IMR-90 (cell line): ENCODE data around the gene ZNF513. TPM values are rescaled to one million over a fixed set of nuclear protein-coding genes. Genes with fewer than 3 reads are reported as not detected.

ENCODE experiments used
- ATAC-seq: fragments of 200-7000 bp; cut with Tn5 transposase; 2 replicates; pipeline ENCODE4 v1.9.1; 2020; ENCODE audit warnings: low read depth, mild to moderate bottlenecking, moderate library complexity
- BruUV-seq: library from RNA; stranded (reverse); fragments of 400-500 nt; replicated peaks from 2 replicates; lab custom pipeline; 2021; lab: Mats Ljungman, UMichigan
- CTCF ChIA-PET: fragments of 300-600 bp; formaldehyde crosslinking; extraction: SDS; loops from one replicate; lab custom pipeline; 2021; ENCODE audit warnings: antibody characterized with exemption; lab: Yijun Ruan, JAX
- POLR2A ChIA-PET: fragments of 300-600 bp; sonication (Branson Sonifier 250); formaldehyde crosslinking; loops from one replicate; lab custom pipeline; 2022; ENCODE audit warnings: antibody characterized with exemption; ENCODE audit not compliant: unreplicated experiment; lab: Charles Lee
- DNase-seq: peaks from one replicate; pipeline ENCODE4 v3.0.0; 2013
- H2AFZ ChIP-seq: replicated peaks from 2 replicates; pipeline ENCODE3; 2013; ENCODE audit warnings: low read length, mild to moderate bottlenecking; ENCODE audit not compliant: poor library complexity
- H2AK5ac ChIP-seq: 2 replicates; pipeline ENCODE4 v1.6.1; 2013; ENCODE audit warnings: low read depth, low read length, inconsistent platforms
- H2AK9ac ChIP-seq: replicated peaks from 2 replicates; pipeline ENCODE3; 2013; ENCODE audit warnings: mild to moderate bottlenecking, low read depth, low read length, moderate library complexity; ENCODE audit not compliant: poor library complexity
- H2BK120ac ChIP-seq: 2 replicates; pipeline ENCODE4 v1.6.1; 2013; ENCODE audit warnings: low read depth, low read length, inconsistent platforms
- H2BK15ac ChIP-seq: 3 replicates; pipeline ENCODE4 v1.6.1; 2013; ENCODE audit warnings: low read depth, low read length, inconsistent platforms
- H2BK20ac ChIP-seq: 2 replicates; pipeline ENCODE4 v1.6.1; 2013; ENCODE audit warnings: low read depth, mild to moderate bottlenecking, inconsistent platforms, low read length, moderate library complexity
- H2BK5ac ChIP-seq: 2 replicates; pipeline ENCODE4 v1.6.1; 2013; ENCODE audit warnings: mild to moderate bottlenecking, low read depth, low read length, inconsistent platforms; ENCODE audit not compliant: poor library complexity, severe bottlenecking
- H3K14ac ChIP-seq: replicated peaks from 2 replicates; pipeline ENCODE4 v1.6.1; 2013; ENCODE audit warnings: low read depth, low read length, inconsistent platforms
- H3K18ac ChIP-seq: 2 replicates; pipeline ENCODE4 v1.6.1; 2013; ENCODE audit warnings: low read depth, low read length, control low read depth
- H3K23ac ChIP-seq: 2 replicates; pipeline ENCODE4 v1.6.1; 2013; ENCODE audit warnings: low read depth, low read length, inconsistent platforms
- H3K27ac ChIP-seq: 2 replicates; pipeline ENCODE4 v1.5.1; 2013; ENCODE audit warnings: mild to moderate bottlenecking, control low read depth, low read length; ENCODE audit not compliant: insufficient read depth
- H3K27me3 ChIP-seq: 2 replicates; pipeline ENCODE4 v1.6.1; 2013; ENCODE audit warnings: low read length; ENCODE audit not compliant: control insufficient read depth, insufficient read depth
- H3K36me3 ChIP-seq: 2 replicates; pipeline ENCODE4 v1.6.1; 2013; ENCODE audit warnings: low read length, mixed read lengths; ENCODE audit not compliant: control insufficient read depth, insufficient read depth
- H3K4ac ChIP-seq: 2 replicates; pipeline ENCODE4 v1.6.1; 2013; ENCODE audit warnings: low read depth, low read length, inconsistent platforms
- H3K4me1 ChIP-seq: 2 replicates; pipeline ENCODE4 v1.6.1; 2013; ENCODE audit warnings: low read length, mixed read lengths; ENCODE audit not compliant: control insufficient read depth, insufficient read depth
- H3K4me2 ChIP-seq: 2 replicates; pipeline ENCODE4 v1.6.1; 2013; ENCODE audit warnings: low read depth, mild to moderate bottlenecking, control low read depth, low read length, moderate library complexity
- H3K4me3 ChIP-seq: 2 replicates; pipeline ENCODE4 v1.5.1; 2013; ENCODE audit warnings: low read depth, mild to moderate bottlenecking, control low read depth, low read length, moderate library complexity; ENCODE audit not compliant: insufficient read depth
- H3K56ac ChIP-seq: 2 replicates; pipeline ENCODE4 v1.6.1; 2013; ENCODE audit warnings: low read length, inconsistent platforms; ENCODE audit not compliant: insufficient read depth; ENCODE audit errors: extremely low read depth
- H3K79me1 ChIP-seq, 2 experiments: 2 replicates each; pipeline ENCODE4 v1.6.1; 2013; ENCODE audit warnings: low read length in 2 of 2, inconsistent platforms in 1 of 2, low read depth in 1 of 2
- H3K9ac ChIP-seq: 2 replicates; pipeline ENCODE4 v1.6.1; 2013; ENCODE audit warnings: low read depth, low read length, control low read depth
- H3K9me1 ChIP-seq: 2 replicates; pipeline ENCODE4 v1.6.1; 2013; ENCODE audit warnings: low read length, inconsistent platforms; ENCODE audit not compliant: insufficient read depth
- H3K9me3 ChIP-seq: 2 replicates; pipeline ENCODE4 v1.6.1; 2013; ENCODE audit warnings: low read length; ENCODE audit not compliant: control insufficient read depth, insufficient read depth
- H4K20me1 ChIP-seq: 2 replicates; pipeline ENCODE4 v1.6.1; 2013; ENCODE audit warnings: low read length, inconsistent platforms; ENCODE audit not compliant: insufficient read depth
- H4K5ac ChIP-seq: 2 replicates; pipeline ENCODE4 v1.6.1; 2013; ENCODE audit warnings: mild to moderate bottlenecking, low read depth, low read length, control low read depth
- H4K8ac ChIP-seq, 2 experiments: 2 replicates each; pipeline ENCODE4 v1.6.1; 2013; ENCODE audit warnings: low read depth in 2 of 2, low read length in 2 of 2, control low read depth in 1 of 2, inconsistent platforms in 1 of 2
- H4K91ac ChIP-seq: 2 replicates; pipeline ENCODE4 v1.6.1; 2013; ENCODE audit warnings: low read depth, low read length, inconsistent platforms; ENCODE audit not compliant: insufficient read depth
- CHD1 ChIP-seq: IDR thresholded peaks from 2 replicates; pipeline ENCODE4 v1.6.1; 2012; ENCODE audit warnings: low read depth, low read length, improper control_type of control experiment
- FOS ChIP-seq: fragments of 150-350 bp; IDR thresholded peaks from 2 replicates; pipeline ENCODE4 v1.6.1; 2016; ENCODE audit warnings: low read depth, low read length
- MAZ ChIP-seq: IDR thresholded peaks from 2 replicates; pipeline ENCODE4 v1.6.1; 2012; ENCODE audit warnings: low read depth, mild to moderate bottlenecking, low read length, improper control_type of control experiment, moderate library complexity, borderline replicate concordance
- MXI1 ChIP-seq: IDR thresholded peaks from 2 replicates; pipeline ENCODE4 v1.6.1; 2012; ENCODE audit warnings: low read depth, mild to moderate bottlenecking, low read length, moderate library complexity, borderline replicate concordance
- RFX5 ChIP-seq: IDR thresholded peaks from 2 replicates; pipeline ENCODE4 v1.8.0; 2012; ENCODE audit warnings: low read depth, mild to moderate bottlenecking, low read length, moderate library complexity
- SMC3 ChIP-seq: fragments of 150-350 bp; IDR thresholded peaks from 2 replicates; pipeline ENCODE4 v1.6.1; 2016; ENCODE audit warnings: low read depth, mild to moderate bottlenecking, antibody characterized with exemption, low read length, moderate library complexity
- WGBS, 2 experiments: methylation state at CpG; one replicate each; pipeline versions ENCODE4 v1.1.5 to v1.1.7; 2013; ENCODE audit warnings: missing lambda C conversion rate in 2 of 2; ENCODE audit not compliant: insufficient read length in 1 of 2; ENCODE audit errors: extremely low coverage in 2 of 2; 5-methylcytosine and 5-hydroxymethylcytosine counted together
- dilution Hi-C: fragments of 300-500 bp; cut with HindIII; formaldehyde crosslinking; loops from one replicate; pipeline ENCODE4 v1.14.3; 2018; ENCODE audit warnings: low sequenced_read_pairs; ENCODE audit not compliant: unreplicated experiment
- in situ Hi-C: fragments of 300-500 bp; cut with MboI; formaldehyde crosslinking; loops from 3 replicates; pipeline ENCODE4 v1.14.3; 2019; ENCODE audit warnings: low sequenced_read_pairs, inconsistent platforms, mixed read lengths
- intact Hi-C: fragments of 100-400 bp; cut with micrococcal nuclease; formaldehyde crosslinking; loops from 2 replicates; pipeline ENCODE4 v1.10.0; 2022
- polyA plus RNA-seq, 3 experiments: library from polyadenylated mRNA; depleted of rRNA; stranded (reverse); fragments of >200 nt; gene quantifications; 2 replicates each; pipeline ENCODE4 v1.2.3, GENCODE V29; 2012; ENCODE audit warnings: low replicate concordance in 1 of 3
- total RNA-seq: library from RNA; depleted of rRNA; stranded (reverse); fragments of >200 nt; gene quantifications from 2 replicates; pipeline ENCODE4 v1.2.3, GENCODE V29; 2012
- TF ChIP-seq, protein P1 (sequence below): fragments of 150-350 bp; IDR thresholded peaks from 2 replicates; pipeline ENCODE4 v1.6.1; 2017; ENCODE audit warnings: mild to moderate bottlenecking, antibody characterized with exemption, low read length, low read depth

ZNF513 gene
- total and polyA plus RNA-seq, 2 of the 4 experiments (the other 2 are of a cell fraction) = 3.4 to 23.7 TPM

DNA sequence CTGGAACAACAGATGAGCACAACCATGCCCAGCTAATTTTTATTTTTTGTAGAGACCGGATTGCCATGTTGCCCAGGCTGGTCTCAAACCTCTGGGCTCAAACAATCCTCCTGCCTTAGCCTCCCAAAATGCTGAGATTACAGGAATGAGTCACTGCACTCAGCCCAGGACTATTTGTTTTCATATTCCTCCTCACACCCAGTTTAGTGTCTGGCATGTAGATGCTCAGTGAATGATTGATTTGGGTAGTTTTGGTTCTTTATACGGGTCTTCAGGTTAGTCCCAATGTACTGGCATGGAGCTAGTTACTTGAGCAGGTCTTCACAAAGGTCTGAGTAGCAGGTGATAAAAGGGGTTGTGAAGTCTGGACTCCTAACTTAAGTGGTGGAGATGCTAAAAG lies 16.6 kb downstream of the ZNF513 start:
- DNase-seq = no peak
- H3K9me3 ChIP-seq = no peaks in the 10 kb centered on the region
- no peak overlapping the region for H3K4me3 ChIP-seq
- no peaks in the 10 kb centered on the region for H3K27me3 ChIP-seq
- ChIA-PET CTCF (no interaction called here), POLR2A (no interaction called here)
- no peak overlapping the region for H3K56ac ChIP-seq
- no peak overlapping the region for H3K18ac ChIP-seq
- WGBS, 2 experiments = no CpG with 5 or more reads among the region's 2 CpGs
- no peak overlapping the region for H2BK20ac ChIP-seq
- H2BK120ac ChIP-seq = no peak overlapping the region
- H3K36me3 ChIP-seq = peaks cover 39% of the 10 kb centered on the region
- no TSS peak for BruUV-seq
- H2BK5ac ChIP-seq = no peak overlapping the region
- H2BK15ac ChIP-seq = no peak overlapping the region
- dilution Hi-C loops = no loop called here
- no peak overlapping the region for H4K91ac ChIP-seq
- no peak overlapping the region for H3K9ac ChIP-seq
- no peak overlapping the region for H2AFZ ChIP-seq
- H4K20me1 ChIP-seq = no peaks in the 10 kb centered on the region
- H4K8ac ChIP-seq = no peak overlapping the region
- no peak overlapping the region for H3K4me2 ChIP-seq
- in situ Hi-C loops = no loop called here
- H3K79me1 ChIP-seq = peaks cover 7 to 24% of the 10 kb centered on the region in 2 experiments
- H3K4me1 ChIP-seq = no peaks in the 10 kb centered on the region
- no peak overlapping the region for H4K5ac ChIP-seq
- H3K23ac ChIP-seq = no peak overlapping the region
- ATAC-seq = no peak
- no peak overlapping the region for H3K14ac ChIP-seq
- intact Hi-C loops = no loop called here
- H3K4ac ChIP-seq = no peak overlapping the region
- H3K27ac ChIP-seq = no peak overlapping the region
- H3K9me1 ChIP-seq = no peaks in the 10 kb centered on the region
- TF ChIP-seq RFX5 (no peak), CHD1 (no peak), SMC3 (no peak), FOS (no peak), MAZ (no peak), MXI1 (no peak)
- TF ChIP-seq, protein P1, sequence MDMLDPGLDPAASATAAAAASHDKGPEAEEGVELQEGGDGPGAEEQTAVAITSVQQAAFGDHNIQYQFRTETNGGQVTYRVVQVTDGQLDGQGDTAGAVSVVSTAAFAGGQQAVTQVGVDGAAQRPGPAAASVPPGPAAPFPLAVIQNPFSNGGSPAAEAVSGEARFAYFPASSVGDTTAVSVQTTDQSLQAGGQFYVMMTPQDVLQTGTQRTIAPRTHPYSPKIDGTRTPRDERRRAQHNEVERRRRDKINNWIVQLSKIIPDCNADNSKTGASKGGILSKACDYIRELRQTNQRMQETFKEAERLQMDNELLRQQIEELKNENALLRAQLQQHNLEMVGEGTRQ = no peak
- no peak overlapping the region for H2AK5ac ChIP-seq
- no peak overlapping the region for H2AK9ac ChIP-seq
